ENCODE results near the gene SVOPL. TPM values are rescaled to one million over a fixed set of nuclear protein-coding genes. Genes with fewer than 3 reads are reported as not detected.

SVOPL gene
- total RNA-seq, 2 donors from 2014 or later, result 0.58 to 0.62 TPM

DNA sequence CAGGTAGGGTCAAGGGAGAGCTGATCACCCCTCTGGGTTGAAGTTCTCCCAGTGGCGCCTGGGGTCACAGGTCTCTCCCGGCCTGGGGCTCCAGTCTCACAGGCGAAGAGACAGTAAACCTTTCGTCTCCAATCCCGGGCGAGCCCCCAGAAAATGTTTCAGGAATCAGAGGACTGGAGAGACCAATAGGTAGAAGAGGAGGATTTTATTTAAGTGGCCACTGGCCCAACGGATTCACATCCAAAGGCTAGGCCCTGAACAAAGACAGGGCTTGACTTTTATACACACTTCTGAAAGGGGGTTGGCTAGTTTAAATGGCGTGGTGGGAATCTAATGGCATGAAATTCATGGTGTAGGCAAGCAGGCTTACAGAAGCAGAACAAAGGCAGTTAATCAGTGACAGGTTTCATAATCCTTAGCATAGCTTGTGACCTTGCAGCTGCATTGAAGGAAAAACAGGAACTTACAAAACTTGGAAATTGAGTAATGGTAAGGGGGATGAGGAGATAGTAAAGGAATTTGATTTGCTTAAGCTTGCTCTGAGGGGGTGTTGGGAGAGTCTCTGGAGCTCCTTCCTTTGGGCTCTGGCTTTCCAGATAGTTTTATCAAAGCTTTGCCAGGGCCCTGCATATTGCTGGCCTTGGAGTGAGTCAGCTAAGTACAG is 135.6 kb downstream of the SVOPL start:
- Histone ChIP-seq H3K4me1 (no peaks in the 10 kb centered on the region), H3K27ac (no peak overlapping the region), H3K4me3 (no peak overlapping the region), H3K36me3 (peaks cover 3% of the 10 kb centered on the region), H3K9me3 (peaks cover 5% of the 10 kb centered on the region), H3K9ac (ENCODE audit: low read depth in 2 of 2, low read length in 2 of 2) (no peak overlapping the region), H3K27me3 (no peaks in the 10 kb centered on the region)
- intact Hi-C loops (cut with DNase I), result no loop called here
- TF ChIP-seq CTCF (IDR thresholded peaks at IDR 0.05), result no peak
- DNase-seq, result no peak

- Histone ChIP-seq H3K9ac (ENCODE audit: low read depth in 2 of 2, low read length in 2 of 2) (no peak overlapping the region), H3K27ac (no peak overlapping the region), H3K36me3 (peaks cover 3% of the 10 kb centered on the region), H3K4me3 (no peak overlapping the region), H3K27me3 (no peaks in the 10 kb centered on the region), H3K4me1 (no peaks in the 10 kb centered on the region), H3K9me3 (peaks cover 5% of the 10 kb centered on the region)
- TF ChIP-seq CTCF (IDR thresholded peaks at IDR 0.05), result no peak
- intact Hi-C loops (cut with DNase I), result no loop called here
- DNase-seq, result no peak
Measured at GRCh38 chr7:138565071-138565450, 136.1 kb downstream of the SVOPL start.

DNA sequence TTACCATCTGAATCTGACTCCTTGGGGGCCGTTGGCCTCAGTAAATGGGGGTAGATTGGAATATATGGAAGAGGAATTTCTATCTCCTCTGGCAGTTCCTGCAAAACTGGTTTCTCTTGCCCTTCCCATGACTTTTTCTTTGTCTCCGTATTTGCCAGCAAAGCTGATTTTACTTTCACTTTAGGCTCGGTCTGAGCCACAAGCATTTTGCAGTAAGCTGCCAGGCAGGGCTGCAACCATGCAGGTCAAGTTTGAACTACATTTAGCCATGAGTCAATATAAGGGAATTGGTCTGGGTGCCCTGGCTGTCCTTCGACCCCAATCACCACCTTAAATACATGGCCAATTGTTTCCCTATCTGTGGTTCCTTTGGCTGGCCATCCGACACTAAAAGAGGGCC is 136.8 kb downstream of the SVOPL start:
- Histone ChIP-seq H3K27me3 (no peaks in the 10 kb centered on the region), H3K27ac (no peak overlapping the region), H3K9me3 (peaks cover 5% of the 10 kb centered on the region), H3K9ac (ENCODE audit: low read depth in 2 of 2, low read length in 2 of 2) (no peak overlapping the region), H3K4me3 (no peak overlapping the region), H3K4me1 (no peaks in the 10 kb centered on the region), H3K36me3 (peaks cover 3% of the 10 kb centered on the region)
- intact Hi-C loops (cut with DNase I), result no loop called here
- no peak for TF ChIP-seq CTCF (IDR thresholded peaks at IDR 0.05)
- no peak for DNase-seq

GRCh38 chr7:138563808-138564207 is 137.4 kb downstream of the SVOPL start:
- Histone ChIP-seq H3K27me3 (no peaks in the 10 kb centered on the region), H3K9ac (ENCODE audit: low read depth in 2 of 2, low read length in 2 of 2) (no peak overlapping the region), H3K9me3 (peaks cover 5% of the 10 kb centered on the region), H3K27ac (no peak overlapping the region), H3K4me3 (no peak overlapping the region), H3K36me3 (peaks cover 6% of the 10 kb centered on the region), H3K4me1 (no peaks in the 10 kb centered on the region)
- no peak for DNase-seq
- intact Hi-C loops (cut with DNase I), result no loop called here
- TF ChIP-seq CTCF (IDR thresholded peaks at IDR 0.05), result no peak

DNA sequence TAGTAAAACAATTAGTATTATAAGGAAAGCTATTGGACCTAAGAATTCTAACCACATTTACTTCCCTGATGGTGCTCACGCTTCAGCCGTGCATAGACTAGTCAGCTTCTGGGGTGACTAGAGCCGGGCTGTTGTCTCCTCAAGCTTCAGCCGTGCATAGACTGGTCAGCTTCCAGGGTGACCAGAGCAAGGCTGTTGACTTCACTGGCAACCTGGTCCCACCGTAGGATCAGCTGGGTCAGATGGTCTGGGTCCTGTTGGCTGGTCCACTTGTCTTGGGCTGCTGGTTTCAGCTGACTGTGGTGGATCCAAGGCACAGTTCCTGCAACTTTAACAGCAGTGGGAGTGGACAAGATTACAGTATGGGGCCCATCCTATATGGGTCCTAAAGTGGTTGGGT is 141.7 kb downstream of the SVOPL start:
- intact Hi-C loops (cut with DNase I), result no loop called here
- no peak for DNase-seq
- H3K4me1 ChIP-seq, result no peaks in the 10 kb centered on the region
- H3K27ac ChIP-seq, result no peak overlapping the region
- no peak overlapping the region for H3K9ac ChIP-seq (ENCODE audit: low read depth in 2 of 2, low read length in 2 of 2)
- H3K27me3 ChIP-seq, result no peaks in the 10 kb centered on the region
- H3K36me3 ChIP-seq, result peaks cover 32% of the 10 kb centered on the region
- H3K9me3 ChIP-seq, result no peaks in the 10 kb centered on the region
- no peak overlapping the region for H3K4me3 ChIP-seq
- TF ChIP-seq CTCF (IDR thresholded peaks at IDR 0.05), result no peak

Data from colonic mucosa (tissue), 4 donors.